OCI-LY7 (cell line): ENCODE results near the gene SLC2A5. TPM values are rescaled to one million over a fixed set of nuclear protein-coding genes. Genes with fewer than 3 reads are reported as not detected.

ENCODE experiments used
- BruUV-seq: library from RNA; stranded (reverse); fragments of 400-500 nt; replicated peaks from 2 replicates; lab custom pipeline; 2021; lab: Mats Ljungman, UMichigan
- CTCF ChIA-PET: fragments of 300-600 bp; sonication (Branson Sonifier 250); formaldehyde crosslinking; loops from one replicate; lab custom pipeline; 2022; ENCODE audit warnings: antibody characterized with exemption; ENCODE audit not compliant: unreplicated experiment; lab: Charles Lee
- POLR2A ChIA-PET: fragments of 300-600 bp; sonication (Branson Sonifier 250); formaldehyde crosslinking; loops from one replicate; lab custom pipeline; 2022; ENCODE audit warnings: antibody characterized with exemption; lab: Charles Lee
- DNase-seq: peaks from one replicate; pipeline ENCODE4 v3.0.0-alpha.2; 2015; ENCODE audit warnings: low spot score
- H2AFZ ChIP-seq: fragments of 200-600 bp; sonication (generic), shearing (Covaris generic); 2 replicates; pipeline ENCODE4 v1.6.1; 2014; ENCODE audit warnings: mild to moderate bottlenecking, antibody characterized with exemption, low read length, moderate library complexity
- H3K27ac ChIP-seq: fragments of 200-600 bp; sonication (generic); 2 replicates; pipeline ENCODE4 v1.5.1; 2014; ENCODE audit warnings: mixed run types, low read depth, mild to moderate bottlenecking, moderate library complexity, low read length, inconsistent platforms; ENCODE audit not compliant: poor library complexity, severe bottlenecking
- H3K36me3 ChIP-seq: fragments of 200-600 bp; sonication (generic); 2 replicates; pipeline ENCODE4 v1.6.1; 2014; ENCODE audit warnings: mild to moderate bottlenecking, antibody characterized with exemption, low read length, moderate library complexity, mixed read lengths; ENCODE audit not compliant: insufficient read depth
- H3K4me1 ChIP-seq: fragments of 200-600 bp; sonication (generic); 2 replicates; pipeline ENCODE4 v1.5.1; 2014; ENCODE audit warnings: mild to moderate bottlenecking, low read length; ENCODE audit not compliant: insufficient read depth, poor library complexity, severe bottlenecking
- H3K4me2 ChIP-seq: fragments of 200-600 bp; sonication (generic); 2 replicates; pipeline ENCODE4 v1.6.1; 2014; ENCODE audit warnings: mild to moderate bottlenecking, low read length
- H3K4me3 ChIP-seq: fragments of 200-600 bp; sonication (generic); 2 replicates; pipeline ENCODE4 v1.5.1; 2014; ENCODE audit warnings: mild to moderate bottlenecking, low read depth, low read length; ENCODE audit not compliant: poor library complexity, severe bottlenecking
- H3K79me2 ChIP-seq: fragments of 200-600 bp; sonication (generic); 2 replicates; pipeline ENCODE4 v1.6.1; 2016; ENCODE audit warnings: low read depth, mild to moderate bottlenecking, low read length, moderate library complexity, mixed read lengths; ENCODE audit not compliant: insufficient read depth
- H3K9me2 ChIP-seq: fragments of 200-600 bp; sonication (generic); 2 replicates; pipeline ENCODE4 v1.6.1; 2016; ENCODE audit warnings: mild to moderate bottlenecking, low read length, mixed read lengths; ENCODE audit not compliant: insufficient read depth
- H3K9me3 ChIP-seq: fragments of 200-600 bp; sonication (generic); 2 replicates; pipeline ENCODE4 v1.6.1; 2014; ENCODE audit warnings: mild to moderate bottlenecking, mixed run types, low read length, mixed read lengths
- H4K20me1 ChIP-seq: fragments of 200-600 bp; sonication (generic); 2 replicates; pipeline ENCODE4 v1.6.1; 2014; ENCODE audit warnings: mild to moderate bottlenecking, antibody characterized with exemption, low read length, moderate library complexity, mixed read lengths; ENCODE audit not compliant: insufficient read depth
- EZH2phosphoT487 ChIP-seq: fragments of 200-600 bp; sonication (generic); IDR thresholded peaks from 2 replicates; pipeline ENCODE4 v1.6.1; 2018; ENCODE audit warnings: low read depth, borderline replicate concordance, mild to moderate bottlenecking, mixed run types, antibody characterized with exemption, low read length, moderate library complexity, mixed read lengths
- intact Hi-C: fragments of 100-400 bp; cut with micrococcal nuclease; formaldehyde crosslinking; loops from one replicate; pipeline ENCODE4 v1.10.0; 2022; ENCODE audit not compliant: unreplicated experiment
- total RNA-seq, 2 experiments: library from RNA; depleted of rRNA in 1 of 2; stranded (reverse); fragments of >200 nt in 1 of 2; shearing (Covaris generic) in 1 of 2; gene quantifications; 2 replicates each; pipeline ENCODE4 v1.2.3, GENCODE V29; 2014 to 2022
- TF ChIP-seq, protein P1 (sequence below): fragments of 200-600 bp; sonication (generic); conservative IDR thresholded peaks from 2 replicates; pipeline ENCODE4 v1.5.1; 2014; ENCODE audit warnings: mild to moderate bottlenecking, antibody characterized with exemption, low read length, moderate library complexity, mixed read lengths

The SLC2A5 gene
- total RNA-seq, 2 experiments from 2014 or later = 112 to 183 TPM

DNA sequence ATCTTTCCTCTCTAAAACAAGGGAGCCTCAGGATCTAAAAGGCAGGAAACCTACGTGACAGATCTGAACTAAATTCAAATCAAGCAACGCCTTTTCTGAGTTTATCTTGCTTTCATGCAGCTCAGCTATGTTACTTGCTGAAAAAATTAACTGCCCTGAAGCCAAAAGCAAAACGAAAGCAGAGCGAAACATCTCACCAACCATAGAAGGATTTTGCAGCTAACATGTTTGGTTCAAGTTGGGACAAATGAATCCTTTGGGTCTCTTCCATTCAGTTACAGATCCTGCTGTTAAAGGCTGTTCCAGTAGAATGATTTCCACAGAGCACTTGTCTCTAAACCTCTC lies 482 bp downstream of the SLC2A5 start:
- CTCF ChIA-PET = no interaction called here
- H3K4me2 ChIP-seq = peak overlapping the region; percentile 89

DNA sequence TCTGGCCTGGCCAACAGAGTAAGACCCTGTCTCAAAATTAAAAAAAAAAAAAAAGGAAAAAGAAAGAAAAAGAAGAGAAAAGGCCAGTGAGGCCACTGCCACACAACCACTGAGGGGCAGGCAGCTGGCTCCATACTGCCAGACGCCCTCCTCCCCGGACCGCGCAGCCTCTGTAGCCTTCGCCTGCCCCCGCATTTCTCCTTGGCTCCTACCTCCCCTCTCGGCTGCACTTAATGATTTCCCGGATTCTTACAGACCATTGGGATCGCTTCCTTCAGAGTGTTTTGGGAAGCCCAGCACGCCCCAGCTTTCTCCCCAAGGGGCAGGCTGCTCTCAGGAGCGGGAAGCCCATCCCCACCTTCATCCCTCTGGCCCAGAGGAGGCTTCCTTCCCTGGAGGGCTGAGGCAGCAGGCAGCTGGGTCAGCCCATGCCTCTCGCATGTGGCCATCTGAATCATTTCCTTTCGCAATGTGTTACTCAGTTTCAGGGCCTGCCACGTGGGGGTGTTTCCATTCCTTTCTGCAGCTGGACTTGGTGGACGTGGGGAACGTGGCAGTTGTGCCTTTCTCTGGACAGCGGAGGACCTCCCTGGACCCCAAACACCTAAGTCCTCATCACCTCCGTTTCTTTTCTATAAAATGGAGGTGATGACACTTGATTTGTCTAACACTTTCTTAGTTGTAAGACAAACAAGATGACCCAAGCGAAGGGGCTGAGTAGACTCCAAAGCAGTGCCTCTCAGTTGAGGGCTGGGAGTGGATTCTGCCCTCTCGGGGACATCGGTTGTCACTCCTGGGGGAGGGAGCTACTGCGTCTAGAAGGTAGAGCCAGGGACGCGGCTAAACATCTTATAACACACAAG lies 2.3 kb downstream of the SLC2A5 start:
- no peaks in the 10 kb centered on the region for H4K20me1 ChIP-seq
- DNase-seq = peak; percentile 70
- H3K4me3 ChIP-seq = peak overlapping the region; percentile 83
- no peaks in the 10 kb centered on the region for H3K9me3 ChIP-seq
- H3K9me2 ChIP-seq = no peaks in the 10 kb centered on the region
- peaks cover 63% of the 10 kb centered on the region for H3K4me1 ChIP-seq
- H3K36me3 ChIP-seq = peaks cover 59% of the 10 kb centered on the region
- ChIA-PET CTCF (no interaction called here), POLR2A (interaction anchor here (0.7 to 3.0 kb wide), 3 partner anchors 9 to 118 kb away, joined by 4 to 28 read pairs (median 15); no protein-coding TSS in a partner anchor)
- peaks cover 81% of the 10 kb centered on the region for H3K79me2 ChIP-seq
- H3K4me2 ChIP-seq = peak overlapping the region; percentile 89
- intact Hi-C loops = loop anchor here (2.0 to 5.0 kb wide), 2 partner anchors 58 to 190 kb away; partner anchors contain the start of gene ENO1
- peak overlapping the region; percentile 92 for H3K27ac ChIP-seq
- BruUV-seq = no TSS peak
- no peak for TF ChIP-seq EZH2phosphoT487
- TF ChIP-seq, protein P1, sequence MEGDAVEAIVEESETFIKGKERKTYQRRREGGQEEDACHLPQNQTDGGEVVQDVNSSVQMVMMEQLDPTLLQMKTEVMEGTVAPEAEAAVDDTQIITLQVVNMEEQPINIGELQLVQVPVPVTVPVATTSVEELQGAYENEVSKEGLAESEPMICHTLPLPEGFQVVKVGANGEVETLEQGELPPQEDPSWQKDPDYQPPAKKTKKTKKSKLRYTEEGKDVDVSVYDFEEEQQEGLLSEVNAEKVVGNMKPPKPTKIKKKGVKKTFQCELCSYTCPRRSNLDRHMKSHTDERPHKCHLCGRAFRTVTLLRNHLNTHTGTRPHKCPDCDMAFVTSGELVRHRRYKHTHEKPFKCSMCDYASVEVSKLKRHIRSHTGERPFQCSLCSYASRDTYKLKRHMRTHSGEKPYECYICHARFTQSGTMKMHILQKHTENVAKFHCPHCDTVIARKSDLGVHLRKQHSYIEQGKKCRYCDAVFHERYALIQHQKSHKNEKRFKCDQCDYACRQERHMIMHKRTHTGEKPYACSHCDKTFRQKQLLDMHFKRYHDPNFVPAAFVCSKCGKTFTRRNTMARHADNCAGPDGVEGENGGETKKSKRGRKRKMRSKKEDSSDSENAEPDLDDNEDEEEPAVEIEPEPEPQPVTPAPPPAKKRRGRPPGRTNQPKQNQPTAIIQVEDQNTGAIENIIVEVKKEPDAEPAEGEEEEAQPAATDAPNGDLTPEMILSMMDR = 0 out of 2 replicates have a peak, but pooled peaks have one; percentile 26
- H2AFZ ChIP-seq = no peak overlapping the region

More for the DNA sequence above, 482 bp downstream of the SLC2A5 start:
- H3K79me2 ChIP-seq = peaks cover 63% of the 10 kb centered on the region
- no peaks in the 10 kb centered on the region for H3K9me3 ChIP-seq
- BruUV-seq = TSS peak; percentile 86
- H3K4me1 ChIP-seq = peaks cover 64% of the 10 kb centered on the region
- H3K27ac ChIP-seq = peak overlapping the region; percentile 92
- no peaks in the 10 kb centered on the region for H4K20me1 ChIP-seq
- POLR2A ChIA-PET = interaction anchor here (0.8 to 3.0 kb wide), 5 partner anchors 8 to 61 kb away, joined by 3 to 28 read pairs (median 4); no protein-coding TSS in a partner anchor
- TF ChIP-seq EZH2phosphoT487 = no peak
- TF ChIP-seq, protein P1 = no peak; the same call in 1 of the 2 replicates
- H2AFZ ChIP-seq = no peak overlapping the region
- H3K9me2 ChIP-seq = no peaks in the 10 kb centered on the region
- peak overlapping the region; percentile 83 for H3K4me3 ChIP-seq
- intact Hi-C loops = loop anchor here (1.0 to 5.0 kb wide), 3 partner anchors 11 to 192 kb away; partner anchors contain the start of gene ENO1
- peak; percentile 36 for DNase-seq
- H3K36me3 ChIP-seq = peaks cover 54% of the 10 kb centered on the region
